ENCODE measurements around the gene KRTAP9-4. TPM values are rescaled to one million over a fixed set of nuclear protein-coding genes. Genes with fewer than 3 reads are reported as not detected.

Gene KRTAP9-4
- total RNA-seq, 1 experiment from 2014 or later, result not detected

DNA sequence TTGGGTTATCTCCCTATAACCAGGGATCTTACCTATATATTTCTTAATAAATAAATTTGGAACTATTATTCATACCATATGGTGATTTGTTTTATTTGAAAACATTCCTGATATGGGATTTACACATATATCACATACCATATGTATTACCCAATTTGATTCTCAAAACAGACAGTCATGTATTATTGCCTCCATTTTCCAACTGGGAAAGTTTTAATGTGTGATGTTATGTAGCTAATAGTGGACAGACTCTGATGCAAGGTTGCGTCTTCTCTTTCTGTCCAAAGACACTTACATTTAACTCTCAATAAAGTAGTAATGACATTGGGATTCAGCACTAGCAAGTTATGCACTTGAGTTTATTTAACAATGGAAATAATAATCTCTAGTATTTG, 6.8 kb downstream of the KRTAP9-4 start:
- Mint-ChIP-seq H3K9me3 (no peaks in the 10 kb centered on the region; a peak in 1 of 5 replicates), H3K36me3 (ENCODE audit: insufficient read depth in 1 of 3, low read depth in 3 of 3) (no peaks in the 10 kb centered on the region), H3K27ac (no peak overlapping the region), H3K4me1 (peaks cover 4 to 6% of the 10 kb centered on the region in 2 experiments), H3K4me3 (no peak overlapping the region), H3K27me3 (ENCODE audit: low read depth) (peaks cover 16% of the 10 kb centered on the region)
- Histone ChIP-seq H4K20me1 (ENCODE audit: control insufficient read depth, insufficient read depth, insufficient read length) (no peaks in the 10 kb centered on the region), H3K79me1 (ENCODE audit: insufficient read depth, low read depth, low read length, poor library complexity, severe bottlenecking) (no peaks in the 10 kb centered on the region), H3K18ac (ENCODE audit: insufficient read length, low read depth, low read length) (no peak overlapping the region), H3K79me2 (ENCODE audit: insufficient read depth, low read length) (no peaks in the 10 kb centered on the region), H3K4me1 (ENCODE audit: insufficient read depth, low read length) (no peaks in the 10 kb centered on the region), H3K23ac (ENCODE audit: insufficient read length, low read depth, low read length) (no peak overlapping the region), H3K4me2 (ENCODE audit: insufficient read depth, insufficient read length, low read length) (no peak overlapping the region), H3K23me2 (ENCODE audit: insufficient read length, low read depth, low read length, poor library complexity, severe bottlenecking) (no peaks in the 10 kb centered on the region), H2BK20ac (ENCODE audit: low read depth, low read length, poor library complexity, severe bottlenecking) (no peak overlapping the region), H4K8ac (replicated peaks; ENCODE audit: insufficient read length, low read depth, low read length) (no peak overlapping the region), H4K5ac (ENCODE audit: insufficient read length, low read depth, low read length) (no peak overlapping the region), H2BK120ac (ENCODE audit: low read depth, low read length, poor library complexity, severe bottlenecking) (no peak overlapping the region), H2BK5ac (ENCODE audit: insufficient read length, low read length) (no peak overlapping the region), H3K27ac (ENCODE audit: insufficient read length, low read depth, low read length) (no peak overlapping the region), H2AK5ac (ENCODE audit: insufficient read length, low read length) (no peak overlapping the region), H3K4ac (ENCODE audit: low read depth, low read length) (no peak overlapping the region), H3K56ac (ENCODE audit: insufficient read length, low read depth, low read length) (no peak overlapping the region), H4K91ac (ENCODE audit: insufficient read length, low read depth, low read length) (no peak overlapping the region), H2BK12ac (ENCODE audit: insufficient read length, low read depth, low read length) (no peak overlapping the region), H2AFZ (ENCODE audit: low read length) (no peak overlapping the region), H3K14ac (ENCODE audit: insufficient read depth, low read length) (no peak overlapping the region), H3K27me3 (ENCODE audit: insufficient read depth, low read length) (no peaks in the 10 kb centered on the region), H2BK15ac (ENCODE audit: low read depth, low read length) (no peak overlapping the region), H3K9ac (ENCODE audit: extremely low read depth, insufficient read length, low read length) (no peak overlapping the region), H3T11ph (ENCODE audit: low read length) (no peak overlapping the region), H3K9me3 (ENCODE audit: control insufficient read depth, low read depth, low read length) (no peaks in the 10 kb centered on the region)
- DNase-seq, result no peak
- WGBS (ENCODE audit: extremely low coverage, insufficient read length, low lambda C conversion rate), result no CpG with 5 or more reads among the region's 1 CpG
- TF ChIP-seq CTCF (conservative IDR thresholded peaks at IDR 0.05), result no peak

Measured in H9 (cell line).